HG03342 (cell line): ENCODE measurements around the gene PNCK.
"Not testable (repeated sequence)": the region's sequence is repeated elsewhere in the genome, so short reads cannot be mapped to it uniquely, and the experiment has no call there.

Experiments used
- ATAC-seq: cut with Tn5 transposase; IDR thresholded peaks from one replicate; pipeline ENCODE4 v1.9.1; 2021; ENCODE audit warnings: mild to moderate bottlenecking, moderate library complexity; ENCODE audit not compliant: unreplicated experiment

Gene PNCK

DNA sequence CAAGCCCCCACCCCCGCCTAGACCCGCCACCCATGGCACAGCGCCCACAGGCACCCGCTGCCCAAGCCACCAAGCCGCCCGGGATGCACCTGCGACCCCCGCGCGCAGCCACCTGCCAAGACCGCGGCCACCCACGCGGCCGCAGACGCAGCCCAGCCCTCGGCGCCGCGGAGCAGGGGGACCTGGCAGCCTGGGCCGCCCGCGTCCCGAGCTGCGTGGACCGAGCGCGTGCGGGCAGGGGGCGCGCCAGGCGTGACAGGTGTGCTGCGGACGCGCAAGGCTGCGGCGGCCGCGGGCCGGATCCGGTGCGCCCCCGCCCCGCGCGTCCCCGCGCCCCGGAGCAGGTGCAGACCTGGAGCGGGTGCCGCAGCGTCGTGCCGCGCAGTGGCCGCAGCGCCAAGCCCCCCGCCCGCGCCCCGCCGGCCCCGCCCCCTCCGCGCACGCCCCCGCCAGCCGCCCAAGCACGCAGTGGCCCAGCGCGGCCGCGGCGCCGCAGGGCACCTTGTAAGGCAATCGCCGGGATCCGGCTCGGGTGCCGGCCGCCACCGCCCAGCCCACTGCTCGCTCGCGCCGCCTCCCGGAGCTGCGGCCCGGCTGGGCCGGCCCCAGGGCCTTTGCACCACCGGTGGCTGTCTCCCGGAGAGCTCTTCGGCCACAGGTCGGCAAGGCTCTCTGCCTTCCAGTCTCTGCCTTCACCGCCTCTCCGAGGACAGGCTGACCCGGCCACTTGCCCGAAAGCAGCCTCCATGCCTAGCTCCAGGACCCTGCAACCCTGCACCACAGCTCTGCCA, at the start of gene PNCK:
Gene PNCK, minus strand, starts transcription at position 386 of the 791 bp plus-strand sequence. CDS start 737 bp downstream, outside the sequence.
- ATAC-seq, result no peak

DNA sequence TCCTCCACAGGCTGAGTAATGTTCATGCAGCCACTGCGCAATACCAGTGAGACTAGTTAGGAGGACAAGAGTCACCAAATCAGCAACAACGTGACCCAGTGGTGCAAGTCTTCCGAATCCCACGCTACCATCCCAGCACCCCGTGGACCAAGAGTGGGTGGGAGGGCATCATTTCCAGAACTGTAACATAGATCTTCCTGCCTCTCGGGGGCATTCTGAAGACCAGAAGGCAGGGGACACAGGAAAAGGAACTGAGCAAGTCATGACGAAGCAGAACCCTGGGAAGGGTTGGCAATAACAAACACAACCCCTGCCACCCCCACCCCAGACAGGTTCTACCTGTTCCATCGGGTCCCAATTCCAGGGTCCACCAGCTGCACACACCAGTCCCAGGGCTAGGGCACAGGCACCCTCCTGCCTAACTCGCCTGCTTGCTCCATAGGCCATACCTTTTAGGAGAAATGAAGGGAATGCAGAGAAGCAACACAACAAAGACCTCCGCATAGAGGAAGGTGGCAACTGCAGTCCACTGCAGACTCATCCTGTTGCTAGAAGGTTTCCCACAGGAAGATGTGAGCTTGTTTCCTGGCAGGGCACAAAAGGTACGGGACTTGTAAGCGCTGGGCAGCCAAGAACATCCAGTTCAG, 49.2 kb upstream of the PNCK start:
- no peak for ATAC-seq

DNA sequence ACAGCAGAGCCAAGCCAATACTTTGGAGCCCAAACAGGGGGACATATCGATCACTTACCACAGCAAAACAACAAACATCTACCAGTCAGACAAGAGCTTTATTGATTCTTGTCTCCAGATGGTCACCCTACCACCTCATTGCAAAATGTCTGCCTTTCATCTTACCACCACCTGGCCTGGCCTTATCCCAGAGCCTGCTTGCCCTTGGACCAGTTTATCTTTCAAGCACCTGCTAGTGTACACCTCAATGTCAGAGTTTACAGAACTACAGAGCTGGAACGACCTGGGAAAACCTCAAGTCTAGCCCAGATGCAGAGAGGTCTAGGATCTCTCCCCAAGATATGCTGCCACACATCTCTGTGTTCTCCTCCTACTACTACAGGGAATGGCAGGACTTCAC, 46.1 kb upstream of the PNCK start:
- no peak for ATAC-seq

DNA sequence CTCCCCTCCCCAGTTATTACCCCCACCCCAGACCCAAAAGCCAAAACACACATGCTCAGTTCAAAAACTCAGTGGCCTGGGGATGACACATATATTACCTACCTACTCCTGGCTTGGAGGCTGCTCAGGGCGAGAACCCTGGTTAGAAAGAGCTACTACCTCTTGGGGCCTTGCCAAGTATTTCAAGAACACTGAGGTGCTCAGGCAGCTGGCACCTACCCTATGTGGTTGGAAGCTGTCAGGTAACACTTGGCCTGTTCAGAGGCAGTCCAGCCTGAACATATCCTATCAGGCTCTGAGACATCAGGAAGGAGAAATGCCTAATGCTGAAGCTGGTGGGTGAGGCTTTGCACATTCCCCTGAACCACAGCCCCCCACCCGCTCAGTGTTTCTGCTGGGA, 45.6 kb upstream of the PNCK start:
- no peak for ATAC-seq

DNA sequence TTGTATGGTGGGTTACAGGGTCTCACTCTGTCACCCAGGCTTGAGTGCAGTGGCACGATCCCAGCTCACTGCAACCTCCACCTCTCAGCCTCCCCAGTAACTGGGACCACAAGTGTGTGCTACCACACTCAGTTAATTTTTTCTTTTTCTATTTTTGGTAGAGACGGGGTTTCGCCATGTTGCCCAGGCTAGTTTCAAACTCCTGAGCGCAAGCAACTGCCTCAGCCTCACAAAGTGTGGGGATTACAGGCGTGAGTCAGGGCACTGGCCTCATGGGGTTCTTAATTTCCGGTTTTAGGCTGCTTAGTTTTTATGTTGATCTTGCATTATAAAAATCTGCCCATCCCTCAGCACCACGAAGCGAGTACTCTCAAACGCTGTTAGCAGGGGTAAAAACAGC, 43.8 kb upstream of the PNCK start:
- ATAC-seq, result no peak

DNA sequence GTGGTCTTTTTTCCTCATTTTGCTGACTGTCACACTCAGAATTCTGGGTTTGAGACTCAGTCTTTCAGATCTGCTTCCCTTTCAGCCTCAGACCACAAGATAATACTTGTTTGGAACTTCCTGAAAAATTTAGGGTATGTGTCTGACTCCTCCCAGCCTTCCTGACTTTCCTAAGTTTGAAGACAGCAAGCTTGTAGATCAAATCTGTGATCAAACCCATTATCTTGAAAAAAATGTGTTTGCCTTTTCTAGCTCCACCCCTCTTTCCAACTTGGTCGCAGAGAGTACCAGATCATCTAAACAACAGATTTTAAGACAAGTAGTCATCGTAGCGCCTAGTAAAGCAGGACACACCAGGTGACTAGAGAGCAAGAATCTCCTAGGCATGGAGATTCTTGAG, 40.6 kb upstream of the PNCK start:
- ATAC-seq, result no peak

DNA sequence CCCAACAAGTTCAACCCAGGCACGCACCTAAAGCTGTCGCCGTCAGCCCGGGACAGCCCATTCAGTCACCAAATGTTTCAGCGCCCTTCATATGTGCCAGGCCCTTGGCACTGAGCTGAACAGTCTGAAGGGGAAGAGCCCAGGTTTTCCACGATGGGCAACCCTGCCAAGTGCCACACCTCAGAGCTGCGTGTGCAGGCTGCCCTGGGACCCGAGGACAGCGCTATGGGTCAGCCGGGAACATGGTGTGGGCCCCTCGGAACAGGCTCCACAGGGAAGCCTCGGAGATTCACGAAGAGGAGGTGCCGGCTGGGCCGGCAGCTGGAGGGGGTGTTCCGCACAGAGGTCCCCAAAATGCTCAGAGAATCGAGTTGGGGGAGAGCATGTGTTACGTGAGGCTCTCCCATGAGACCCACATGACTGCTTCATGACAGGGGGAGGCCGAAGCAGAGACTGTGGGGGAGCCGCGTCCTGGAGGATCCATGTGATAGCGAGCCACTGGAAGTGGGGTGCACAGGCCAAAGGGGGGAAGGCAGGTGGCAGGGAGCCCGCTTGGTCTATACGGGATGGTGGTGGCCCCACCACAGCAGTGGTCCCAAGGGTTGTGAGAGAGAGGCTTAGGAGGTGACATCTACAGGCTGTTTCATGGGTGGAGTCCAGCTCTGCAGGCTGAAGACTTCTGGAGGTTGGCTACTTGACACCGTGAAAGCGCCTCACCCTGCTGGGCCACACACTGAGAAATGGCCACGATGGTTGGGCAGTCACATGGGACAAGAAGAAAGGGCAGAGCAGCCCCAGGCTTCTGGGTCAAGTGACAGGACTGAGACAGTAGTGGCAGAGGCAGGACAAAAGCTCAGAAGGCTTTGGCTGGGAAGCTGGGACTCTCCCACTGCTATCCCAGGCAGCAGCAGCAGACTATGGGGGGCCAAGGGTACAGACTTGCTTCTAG, 36.4 kb upstream of the PNCK start:
- no peak for ATAC-seq

DNA sequence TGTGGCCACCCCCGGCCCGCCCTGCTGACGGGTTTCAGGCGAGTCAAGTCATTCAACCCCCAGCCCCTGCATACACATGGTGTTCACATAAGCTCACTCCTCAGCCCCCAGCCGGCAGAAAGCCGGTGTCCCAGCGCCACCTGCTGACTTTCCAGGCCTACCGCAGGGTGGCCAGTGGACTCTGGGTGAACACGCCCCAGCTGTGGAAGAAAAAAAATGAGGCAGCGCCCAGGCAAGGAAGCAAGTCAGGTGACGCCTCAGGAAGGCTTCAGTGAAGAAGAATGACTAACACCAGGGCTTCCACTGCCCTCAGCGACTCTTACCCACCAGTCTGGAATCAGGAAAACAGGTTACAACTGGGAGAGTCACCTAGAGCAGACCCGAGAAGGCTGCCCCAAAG, 34.8 kb upstream of the PNCK start:
- no peak for ATAC-seq

DNA sequence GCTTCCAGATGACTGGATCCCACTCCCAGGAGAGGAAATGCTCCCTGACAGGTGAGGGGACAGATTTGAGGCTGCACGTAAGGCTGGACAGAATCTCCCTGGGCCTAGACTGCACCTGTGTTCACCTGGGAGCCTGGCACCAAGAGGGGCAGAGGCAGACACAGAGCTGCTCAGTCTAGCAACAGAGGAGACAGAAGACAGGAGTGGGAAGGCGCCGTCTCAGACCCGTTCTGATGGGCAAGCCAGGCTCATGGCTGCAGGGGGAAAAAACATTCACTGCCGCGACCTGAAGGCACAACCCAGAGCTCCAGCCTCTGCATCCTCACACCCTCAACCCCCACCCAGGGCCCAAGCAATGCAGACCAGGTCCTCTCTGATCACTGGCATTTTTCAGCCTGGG, 33.8 kb upstream of the PNCK start:
- no peak for ATAC-seq

DNA sequence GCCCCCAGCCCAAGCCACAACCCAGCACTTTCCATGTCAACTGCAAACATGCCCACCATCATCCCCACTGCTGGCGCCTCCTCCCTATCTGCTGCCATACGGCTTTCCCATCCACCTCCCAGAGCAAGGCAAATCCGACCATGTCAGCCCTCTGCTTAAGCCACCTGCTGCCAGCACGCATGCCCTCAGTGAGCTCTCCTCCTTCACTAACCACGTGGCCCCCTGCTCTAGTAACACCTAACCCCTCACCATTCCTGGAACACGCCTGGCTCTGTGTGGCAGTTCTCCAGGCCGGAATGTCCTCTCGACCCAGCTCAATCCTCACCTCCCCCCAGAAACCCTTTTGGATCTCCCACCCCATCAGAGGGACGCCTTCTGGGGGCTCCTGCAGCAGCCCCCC, 33.2 kb upstream of the PNCK start:
- ATAC-seq, result no peak

DNA sequence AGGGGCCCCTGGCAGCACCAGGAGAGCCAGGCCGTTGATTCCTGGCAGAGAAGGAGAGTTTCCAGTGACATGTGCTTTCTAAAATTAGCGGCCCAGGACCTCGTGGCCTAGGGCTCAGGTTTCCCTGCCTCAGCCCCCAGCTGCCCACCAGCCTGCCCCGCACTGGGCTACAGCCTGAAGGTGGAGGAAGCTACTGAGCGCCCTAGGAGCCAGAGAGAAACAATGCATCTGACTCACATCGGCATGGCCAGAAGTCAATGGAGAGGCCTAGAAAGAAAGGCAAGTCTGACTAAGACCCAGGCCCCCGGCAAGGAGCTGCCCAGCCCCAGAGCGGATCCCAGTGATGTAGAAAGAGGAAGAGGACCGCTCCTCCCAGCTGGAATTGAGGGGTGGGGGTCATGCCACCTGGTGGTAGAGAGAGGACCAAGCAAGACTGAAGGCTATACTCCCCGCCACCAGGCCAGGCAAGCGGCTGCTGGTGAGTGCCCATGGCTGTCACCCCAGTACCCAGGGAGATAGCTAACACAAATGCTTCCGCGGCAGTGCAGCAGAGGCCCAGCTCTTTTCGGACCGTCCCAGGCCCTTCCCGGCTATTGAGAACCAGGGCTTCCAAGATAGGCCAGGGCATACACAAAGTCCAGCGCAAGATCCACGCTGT, 31.9 kb upstream of the PNCK start:
- not testable (repeated sequence) for ATAC-seq

DNA sequence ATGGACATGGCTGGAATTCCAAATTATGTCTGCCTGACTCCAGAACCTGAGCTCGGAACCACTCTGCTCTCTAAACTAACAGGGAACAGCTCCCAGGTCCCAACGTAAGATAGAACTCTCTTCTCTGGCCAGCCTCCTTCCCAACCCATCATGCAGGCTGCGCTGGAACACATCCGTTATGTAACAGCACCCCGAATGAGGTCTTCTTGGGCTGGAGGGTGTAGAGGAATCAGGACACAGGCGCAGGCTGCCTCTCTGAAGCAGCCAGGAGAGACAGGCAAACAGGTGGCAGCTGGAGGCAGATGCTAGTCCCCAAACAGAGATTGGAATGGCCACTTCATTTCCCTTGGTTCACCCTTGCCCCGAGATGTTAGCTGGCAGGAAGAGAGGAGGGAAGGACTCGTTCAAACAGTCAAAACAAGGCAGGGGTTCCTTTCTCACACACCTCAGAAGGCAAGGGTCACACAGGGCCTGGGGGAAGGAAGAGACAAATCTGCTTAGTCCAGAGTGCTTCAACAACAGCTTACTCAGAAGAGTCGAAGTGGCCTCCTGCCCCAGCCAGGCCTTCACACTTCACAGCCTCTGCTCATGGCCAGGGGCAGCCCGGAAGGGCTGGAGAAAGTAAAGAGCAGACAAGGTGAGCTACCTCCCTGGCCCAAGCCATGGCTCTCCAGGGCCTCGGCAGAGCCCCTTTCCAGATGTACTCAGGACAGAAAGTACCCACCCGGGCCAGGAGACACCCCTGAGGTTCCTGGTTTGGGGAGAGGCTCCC, 31.2 kb upstream of the PNCK start:
- not testable (repeated sequence) for ATAC-seq

DNA sequence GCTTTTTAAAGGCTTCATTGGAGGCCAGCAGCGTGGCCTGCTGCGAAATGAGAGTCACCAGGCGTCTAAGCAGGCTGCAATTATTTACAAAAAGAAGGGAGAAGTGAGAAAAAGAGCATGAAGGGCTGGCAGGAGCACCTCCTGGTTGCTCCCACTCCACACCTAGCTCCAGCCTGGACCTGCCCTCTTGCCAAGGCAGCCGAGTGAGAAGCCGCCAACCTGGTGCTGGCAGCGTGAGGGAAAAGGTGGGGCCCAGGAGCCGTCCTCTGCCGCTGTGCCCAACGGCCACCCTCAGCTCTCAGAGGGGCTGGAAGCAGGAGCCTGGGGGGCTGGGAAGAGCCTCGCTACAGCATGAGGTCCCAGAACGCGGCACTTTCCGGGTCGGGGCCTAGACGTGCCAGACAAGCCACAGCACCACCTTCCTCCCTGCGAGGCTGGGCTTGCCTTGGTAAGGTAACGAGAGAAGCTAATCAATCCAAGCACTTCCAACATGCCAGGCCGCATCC, 30.5 kb upstream of the PNCK start:
- ATAC-seq, result no peak

DNA sequence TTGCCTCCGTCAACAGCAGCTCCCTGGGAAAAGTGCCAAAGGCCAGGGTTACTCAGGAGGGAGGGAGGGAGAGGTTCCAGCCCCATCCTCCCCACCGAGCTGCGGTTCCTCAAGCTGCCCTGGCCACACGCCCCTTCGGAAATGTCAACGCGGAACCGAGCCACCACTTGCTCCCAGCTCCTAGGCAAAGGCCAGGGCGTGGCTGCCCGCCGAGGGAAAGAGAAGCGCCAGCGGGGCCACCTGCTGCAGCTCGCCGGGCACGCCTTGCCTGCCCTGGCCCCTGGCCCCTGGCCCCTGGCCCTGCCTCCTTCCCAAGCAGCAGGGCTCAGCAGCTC, 29.4 kb upstream of the PNCK start:
- no peak for ATAC-seq

DNA sequence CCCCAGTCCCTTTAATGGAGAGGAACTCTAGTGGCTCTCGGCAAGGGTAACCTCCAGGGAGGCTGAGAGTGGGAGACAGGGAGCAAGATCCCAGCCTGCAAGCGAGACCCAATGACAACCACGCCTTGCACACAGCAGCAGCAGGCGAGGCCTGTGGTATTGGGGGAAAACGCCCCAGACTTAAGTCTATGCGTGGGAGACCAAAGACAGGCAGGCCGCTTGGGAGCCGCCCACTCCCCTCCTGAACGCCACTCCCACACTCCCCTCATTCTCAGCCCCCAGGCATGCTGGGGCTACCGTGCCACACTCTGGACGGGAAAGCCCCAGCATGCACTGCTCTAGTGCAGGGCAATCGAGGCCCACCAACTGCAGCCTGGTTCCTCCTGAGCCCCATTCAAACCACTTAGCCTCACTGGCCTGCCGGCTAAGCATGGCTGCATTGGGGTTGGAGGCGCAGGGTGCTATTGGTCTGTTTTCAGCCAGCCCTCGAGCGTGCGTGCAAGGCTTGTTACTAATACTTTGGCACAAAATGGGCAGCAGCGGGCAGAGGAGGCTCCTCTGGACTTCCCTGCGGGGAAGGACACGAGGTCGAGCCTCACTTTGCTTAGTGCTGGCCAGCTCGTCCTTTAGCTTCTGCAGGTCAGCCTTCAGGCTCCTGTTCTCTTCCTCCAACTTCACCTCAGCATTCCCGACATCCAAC, 28.9 kb upstream of the PNCK start:
- no peak for ATAC-seq

DNA sequence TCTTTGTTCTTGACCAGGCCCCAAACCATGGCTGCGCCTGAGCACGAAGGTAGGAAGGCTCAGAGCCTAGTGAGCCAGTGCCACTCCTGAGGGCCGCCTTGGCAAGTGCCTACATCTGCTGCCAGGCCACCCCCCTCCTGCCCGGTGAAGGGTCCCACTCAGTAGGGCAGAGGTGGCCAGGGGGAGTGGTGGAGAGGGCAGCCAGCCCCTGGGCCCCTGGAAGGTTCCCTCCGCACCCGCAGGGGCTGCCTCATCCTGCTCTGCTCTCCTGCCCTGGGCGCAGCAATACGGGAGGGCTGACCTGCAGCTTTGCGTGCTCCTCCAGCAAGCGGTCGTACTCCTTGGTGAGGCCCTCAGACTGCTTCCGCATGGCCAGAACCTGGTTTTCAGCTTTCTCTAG, 28.1 kb upstream of the PNCK start:
- no peak for ATAC-seq

DNA sequence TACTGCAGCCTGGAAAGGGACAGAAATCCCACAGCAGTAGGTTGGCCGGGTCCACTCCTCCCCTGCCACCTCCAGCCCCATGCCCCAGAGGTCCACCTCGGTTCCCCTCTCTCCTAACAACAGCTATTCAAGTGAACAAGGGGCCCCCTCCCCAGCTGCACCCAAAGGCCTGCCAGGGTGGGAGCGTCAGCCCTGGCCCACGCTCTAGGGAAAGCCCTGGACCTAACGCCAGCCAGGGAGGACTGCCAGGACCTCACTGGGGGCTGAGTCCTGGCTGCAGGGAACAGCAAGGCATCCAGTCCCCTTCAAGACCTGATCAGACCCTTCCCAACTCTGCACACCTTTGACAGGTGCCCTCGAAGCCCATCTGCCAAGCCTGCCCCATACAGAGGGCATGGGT, 27.4 kb upstream of the PNCK start:
- ATAC-seq, result no peak

DNA sequence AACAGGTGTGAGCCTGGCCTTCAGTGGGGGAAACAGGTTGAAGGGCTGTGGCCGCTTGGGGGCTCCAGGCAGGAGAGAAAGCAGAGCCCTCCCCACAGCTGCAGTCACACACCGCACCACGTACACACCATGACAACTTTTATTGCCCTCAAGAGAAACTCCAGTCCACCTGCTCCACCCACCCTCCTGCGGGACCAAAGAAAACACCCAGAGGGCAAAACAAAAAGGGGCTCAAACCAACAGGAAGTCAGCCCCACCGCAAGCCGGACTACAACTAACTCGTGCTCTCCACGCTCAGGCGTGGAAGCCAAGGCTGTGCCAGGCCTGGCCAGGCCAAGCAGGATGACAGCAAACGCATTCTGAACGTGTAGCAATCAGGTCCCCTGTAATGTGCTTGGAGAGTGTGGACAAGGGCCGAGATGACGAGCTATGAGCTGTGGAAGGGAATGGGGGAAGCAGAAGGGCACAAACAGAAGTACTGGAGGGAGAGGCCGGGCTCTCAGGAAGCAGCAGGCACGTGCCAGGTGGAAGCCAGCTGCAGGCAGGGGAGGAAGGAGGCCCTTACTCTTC, 26.8 kb upstream of the PNCK start:
- ATAC-seq, result no peak

DNA sequence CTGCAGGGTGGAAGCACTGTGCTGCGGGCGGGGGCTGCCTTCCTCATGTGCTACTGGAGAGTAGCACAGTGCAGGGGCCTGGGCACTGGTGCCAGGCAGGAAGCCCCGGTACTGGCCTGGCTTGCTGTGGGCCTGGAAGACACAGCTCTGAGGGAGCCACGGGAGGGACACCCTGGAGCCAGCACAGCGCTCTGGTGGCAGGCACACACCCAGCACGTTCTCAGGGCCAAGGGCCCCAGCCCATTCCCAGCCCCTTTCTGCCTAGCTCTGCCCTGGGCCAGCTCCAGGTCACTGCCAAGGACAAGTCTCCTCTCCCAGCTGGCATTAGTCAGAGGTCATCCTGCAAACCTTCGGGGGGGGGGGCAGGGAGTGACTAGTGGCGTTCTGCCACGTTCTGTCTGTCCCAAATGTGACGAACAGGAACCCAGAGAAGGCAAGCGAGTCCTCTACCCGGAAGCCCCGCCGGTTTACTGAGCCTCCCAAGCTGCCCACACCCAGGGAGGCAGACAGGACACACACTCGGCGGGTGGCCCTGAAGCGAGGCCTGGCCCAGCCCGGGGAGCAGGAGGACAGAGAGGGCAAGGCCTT, 26.3 kb upstream of the PNCK start:
- not testable (repeated sequence) for ATAC-seq
